PC-3 (cell line): Measurements from ENCODE around the gene ZNF438. TPM values are rescaled to one million over a fixed set of nuclear protein-coding genes. Genes with fewer than 3 reads are reported as not detected.

ENCODE experiments used
- ATAC-seq: fragments of 200-7000 bp; cut with Tn5 transposase; 2 replicates; pipeline ENCODE4 v1.9.1; 2020; ENCODE audit warnings: mild to moderate bottlenecking, moderate library complexity
- BruUV-seq: library from RNA; stranded (reverse); fragments of 400-500 nt; replicated peaks from 2 replicates; lab custom pipeline; 2021; lab: Mats Ljungman, UMichigan
- CTCF ChIA-PET: fragments of 300-600 bp; sonication (Branson Sonifier 250); formaldehyde crosslinking; loops from one replicate; lab custom pipeline; 2022; ENCODE audit warnings: antibody characterized with exemption; lab: Charles Lee
- POLR2A ChIA-PET: fragments of 300-600 bp; sonication (Branson Sonifier 250); formaldehyde crosslinking; loops from one replicate; lab custom pipeline; 2022; ENCODE audit warnings: antibody characterized with exemption; ENCODE audit not compliant: unreplicated experiment; lab: Charles Lee
- DNase-seq: peaks from one replicate; pipeline ENCODE4 v3.0.0-alpha.2; 2015
- H2AFZ ChIP-seq: fragments of 300-600 bp; sonication (generic); 2 replicates; pipeline ENCODE4 v1.6.0; 2016; ENCODE audit warnings: antibody characterized with exemption, low read length
- H3F3A ChIP-seq: fragments of 300-600 bp; sonication (generic); one replicate; pipeline ENCODE4 v1.6.0; 2017; ENCODE audit warnings: antibody characterized with exemption, low read length, control low read depth, mild to moderate bottlenecking; ENCODE audit not compliant: unreplicated experiment
- H3K27ac ChIP-seq: fragments of 300-600 bp; sonication (generic); 2 replicates; pipeline ENCODE4 v1.5.1; 2016; ENCODE audit warnings: mild to moderate bottlenecking, low read length
- H3K27me3 ChIP-seq: fragments of 300-600 bp; sonication (generic); 2 replicates; pipeline ENCODE4 v1.6.1; 2016; ENCODE audit warnings: low read length, mixed read lengths
- H3K36me3 ChIP-seq: fragments of 300-600 bp; sonication (generic); 2 replicates; pipeline ENCODE4 v1.6.1; 2016; ENCODE audit warnings: low read depth, mixed run types, low read length, mixed read lengths
- H3K4me1 ChIP-seq: fragments of 300-600 bp; sonication (generic); 2 replicates; pipeline ENCODE4 v1.5.1; 2016; ENCODE audit warnings: low read length; ENCODE audit not compliant: insufficient read depth
- H3K4me2 ChIP-seq: fragments of 300-600 bp; sonication (generic); 2 replicates; pipeline ENCODE4 v1.6.0; 2016; ENCODE audit warnings: low read length
- H3K4me3 ChIP-seq: fragments of 300-600 bp; sonication (generic); 2 replicates; pipeline ENCODE4 v1.5.1; 2016; ENCODE audit warnings: mild to moderate bottlenecking, low read length, mixed read lengths
- H3K79me2 ChIP-seq: fragments of 300-600 bp; sonication (generic); 2 replicates; pipeline ENCODE4 v1.6.1; 2017; ENCODE audit warnings: low read length, mixed read lengths
- H3K9ac ChIP-seq: fragments of 300-600 bp; sonication (generic); 2 replicates; pipeline ENCODE4 v1.6.0; 2016; ENCODE audit warnings: mild to moderate bottlenecking, low read length
- H3K9me2 ChIP-seq: fragments of 300-600 bp; sonication (generic); replicated peaks from 2 replicates; pipeline ENCODE4 v1.6.1; 2016; ENCODE audit warnings: mixed run types, low read length, mixed read lengths
- H3K9me3 ChIP-seq: fragments of 300-600 bp; sonication (generic); 2 replicates; pipeline ENCODE4 v1.6.1; 2016; ENCODE audit warnings: low read length, mixed read lengths
- H4K20me1 ChIP-seq: fragments of 300-600 bp; sonication (generic); 2 replicates; pipeline ENCODE4 v1.6.1; 2016; ENCODE audit warnings: low read length, mixed read lengths
- CTCF ChIP-seq: fragments of 300-600 bp; sonication (generic); conservative IDR thresholded peaks from 2 replicates; pipeline ENCODE4 v1.5.1; 2017; ENCODE audit warnings: antibody characterized with exemption, low read depth, mild to moderate bottlenecking, low read length
- EZH2 ChIP-seq: fragments of 300-600 bp; sonication (generic); IDR thresholded peaks from one replicate; pipeline ENCODE4 v1.6.1; 2017; ENCODE audit warnings: antibody characterized with exemption, mild to moderate bottlenecking, low read length; ENCODE audit not compliant: unreplicated experiment
- EZH2phosphoT487 ChIP-seq: fragments of 300-600 bp; sonication (generic); IDR thresholded peaks from 2 replicates; pipeline ENCODE4 v1.6.1; 2018; ENCODE audit warnings: mild to moderate bottlenecking, antibody characterized with exemption, low read length, borderline replicate concordance
- intact Hi-C: fragments of 100-400 bp; cut with micrococcal nuclease; formaldehyde crosslinking; loops from 2 replicates; pipeline ENCODE4 v1.9.0; 2023
- total RNA-seq: library from RNA; depleted of rRNA; stranded (reverse); fragments of >200 nt; gene quantifications from 2 replicates; pipeline ENCODE4 v1.2.3, GENCODE V29; 2014

ZNF438 gene
- total RNA-seq, 1 experiment from 2014 or later: 0.98 TPM

- Histone ChIP-seq H3K27ac (no peak overlapping the region), H3K9me3 (no peaks in the 10 kb centered on the region), H4K20me1 (no peaks in the 10 kb centered on the region), H3K4me3 (no peak overlapping the region), H2AFZ (no peak overlapping the region), H3K36me3 (no peaks in the 10 kb centered on the region), H3K9me2 (no peaks in the 10 kb centered on the region), H3K79me2 (no peaks in the 10 kb centered on the region), H3K9ac (no peak overlapping the region), H3K4me2 (no peak overlapping the region), H3K27me3 (no peaks in the 10 kb centered on the region), H3K4me1 (peaks cover 31% of the 10 kb centered on the region), H3F3A (no peaks in the 10 kb centered on the region)
- intact Hi-C loops: no loop called here
- ChIA-PET POLR2A (no interaction called here), CTCF (no interaction called here)
- ATAC-seq: no peak
- BruUV-seq: no TSS peak
- DNase-seq: no peak
- no peak for TF ChIP-seq EZH2phosphoT487
- TF ChIP-seq CTCF: no peak
- TF ChIP-seq EZH2: no peak
Measured at GRCh38 chr10:30987463-30987862, 44.2 kb downstream of the ZNF438 start.

- Histone ChIP-seq H3K9me3 (no peaks in the 10 kb centered on the region), H4K20me1 (no peaks in the 10 kb centered on the region), H3K4me1 (peaks cover 34% of the 10 kb centered on the region), H3F3A (no peaks in the 10 kb centered on the region), H3K4me3 (no peak overlapping the region; the same call in 1 of the 2 replicates), H3K36me3 (no peaks in the 10 kb centered on the region), H2AFZ (no peak overlapping the region), H3K27ac (peak overlapping the region; percentile 82), H3K4me2 (peak overlapping the region; percentile 46), H3K27me3 (no peaks in the 10 kb centered on the region), H3K79me2 (no peaks in the 10 kb centered on the region), H3K9me2 (no peaks in the 10 kb centered on the region), H3K9ac (no peak overlapping the region)
- POLR2A ChIA-PET: interaction anchor here (0.6 kb wide), 2 partner anchors 13 to 1085 kb away, joined by 3 read pairs; no protein-coding TSS in a partner anchor
- intact Hi-C loops: no loop called here
- ATAC-seq (peak; percentile 43), DNase-seq (peak; percentile 62)
- TF ChIP-seq EZH2phosphoT487: no peak
- TF ChIP-seq CTCF: no peak
- no peak for TF ChIP-seq EZH2
- CTCF ChIA-PET: interaction anchor here (1.0 kb wide), 1 partner anchor 234 kb away, joined by 3 read pairs; no protein-coding TSS in a partner anchor
- no TSS peak for BruUV-seq
Measured at GRCh38 chr10:30986053-30986555, 45.6 kb downstream of the ZNF438 start.

- POLR2A ChIA-PET: interaction anchor here (0.6 kb wide), 2 partner anchors 13 to 1086 kb away, joined by 3 read pairs; no protein-coding TSS in a partner anchor
- CTCF ChIA-PET: interaction anchor here (1.0 kb wide), 1 partner anchor 233 kb away, joined by 3 read pairs; no protein-coding TSS in a partner anchor
- H3K9ac ChIP-seq: peak overlapping the region; percentile 44
- peak overlapping the region; percentile 82 for H3K27ac ChIP-seq
- H4K20me1 ChIP-seq: no peaks in the 10 kb centered on the region
- ATAC-seq (peak; percentile 72), DNase-seq (peak; percentile 73)
- TF ChIP-seq EZH2phosphoT487 (no peak), EZH2 (no peak), CTCF (no peak)
- peak overlapping the region; percentile 46 for H3K4me2 ChIP-seq
- intact Hi-C loops: no loop called here
- 0 out of 2 replicates have a peak overlapping the region, but pooled peaks have one; percentile 26 for H2AFZ ChIP-seq
- H3K36me3 ChIP-seq: no peaks in the 10 kb centered on the region
- no TSS peak for BruUV-seq
- H3K9me3 ChIP-seq: no peaks in the 10 kb centered on the region
- no peaks in the 10 kb centered on the region for H3F3A ChIP-seq
- peaks cover 34% of the 10 kb centered on the region for H3K4me1 ChIP-seq
- no peaks in the 10 kb centered on the region for H3K9me2 ChIP-seq
- H3K27me3 ChIP-seq: no peaks in the 10 kb centered on the region
- no peaks in the 10 kb centered on the region for H3K79me2 ChIP-seq
- H3K4me3 ChIP-seq: no peak overlapping the region; the same call in 1 of the 2 replicates
Measured at GRCh38 chr10:30985512-30985911, 46.2 kb downstream of the ZNF438 start.
